ENCODE measurements around the gene CFHR2.
"Not testable (repeated sequence)": the region's sequence is repeated elsewhere in the genome, so short reads cannot be mapped to it uniquely, and the experiment has no call there.

CFHR2 gene

GRCh38 chr1:196980859-196981258 is 37.3 kb downstream of the CFHR2 start:
- H3K4me3 ChIP-seq (IDR thresholded peaks at IDR 0.05; ENCODE audit: insufficient read depth, low read depth, low read length), result no peak overlapping the region
- H3K27ac ChIP-seq, result no peak overlapping the region
- no peak for TF ChIP-seq CTCF (conservative IDR thresholded peaks at IDR 0.05; ENCODE audit: low read depth, low read length)
- H3K79me2 ChIP-seq (ENCODE audit: insufficient read depth, low read depth), result no peaks in the 10 kb centered on the region
- no peak overlapping the region for H3K4me2 ChIP-seq
- H2AFZ ChIP-seq (ENCODE audit: low read depth), result no peak overlapping the region
- H3K9ac ChIP-seq, result no peak overlapping the region
- H3K4me1 ChIP-seq (ENCODE audit: low read depth, poor library complexity, severe bottlenecking), result no peaks in the 10 kb centered on the region
- no peaks in the 10 kb centered on the region for H4K20me1 ChIP-seq (ENCODE audit: insufficient read depth)
- no peaks in the 10 kb centered on the region for H3K27me3 ChIP-seq (ENCODE audit: insufficient read depth, low read depth)
- no peaks in the 10 kb centered on the region for H3K36me3 ChIP-seq (ENCODE audit: insufficient read depth)

- not testable (repeated sequence) for H3K4me2 ChIP-seq; H2AFZ ChIP-seq (ENCODE audit: low read depth); H3K27ac ChIP-seq; H3K79me2 ChIP-seq (ENCODE audit: insufficient read depth, low read depth); H3K4me3 ChIP-seq (IDR thresholded peaks at IDR 0.05; ENCODE audit: insufficient read depth, low read depth, low read length); H3K9ac ChIP-seq; H3K27me3 ChIP-seq (ENCODE audit: insufficient read depth, low read depth); H4K20me1 ChIP-seq (ENCODE audit: insufficient read depth); H3K4me1 ChIP-seq (ENCODE audit: low read depth, poor library complexity, severe bottlenecking); H3K36me3 ChIP-seq (ENCODE audit: insufficient read depth)
Measured at GRCh38 chr1:196982247-196982646, 38.7 kb downstream of the CFHR2 start.

GRCh38 chr1:196991919-196992651 is 48.5 kb downstream of the CFHR2 start:
- not testable (repeated sequence) for H3K9ac ChIP-seq; H3K27me3 ChIP-seq (ENCODE audit: insufficient read depth, low read depth); H3K27ac ChIP-seq; H2AFZ ChIP-seq (ENCODE audit: low read depth); H4K20me1 ChIP-seq (ENCODE audit: insufficient read depth); H3K36me3 ChIP-seq (ENCODE audit: insufficient read depth); H3K4me3 ChIP-seq (IDR thresholded peaks at IDR 0.05; ENCODE audit: insufficient read depth, low read depth, low read length); H3K4me2 ChIP-seq; H3K79me2 ChIP-seq (ENCODE audit: insufficient read depth, low read depth); H3K4me1 ChIP-seq (ENCODE audit: low read depth, poor library complexity, severe bottlenecking)

GRCh38 chr1:196993916-196994315 is 50.4 kb downstream of the CFHR2 start:
- no peak overlapping the region for H3K4me3 ChIP-seq (IDR thresholded peaks at IDR 0.05; ENCODE audit: insufficient read depth, low read depth, low read length)
- H3K4me1 ChIP-seq (ENCODE audit: low read depth, poor library complexity, severe bottlenecking), result no peaks in the 10 kb centered on the region
- H2AFZ ChIP-seq (ENCODE audit: low read depth), result no peak overlapping the region
- no peaks in the 10 kb centered on the region; the same call in 1 of the 2 replicates for H3K27me3 ChIP-seq (ENCODE audit: insufficient read depth, low read depth)
- no peaks in the 10 kb centered on the region for H3K79me2 ChIP-seq (ENCODE audit: insufficient read depth, low read depth)
- no peaks in the 10 kb centered on the region for H4K20me1 ChIP-seq (ENCODE audit: insufficient read depth)
- no peak for TF ChIP-seq CTCF (conservative IDR thresholded peaks at IDR 0.05; ENCODE audit: low read depth, low read length)
- no peak overlapping the region for H3K4me2 ChIP-seq
- H3K36me3 ChIP-seq (ENCODE audit: insufficient read depth), result no peaks in the 10 kb centered on the region
- H3K27ac ChIP-seq, result no peak overlapping the region
- H3K9ac ChIP-seq, result no peak overlapping the region

- no peaks in the 10 kb centered on the region for H3K4me1 ChIP-seq (ENCODE audit: low read depth, poor library complexity, severe bottlenecking)
- H2AFZ ChIP-seq (ENCODE audit: low read depth), result no peak overlapping the region
- TF ChIP-seq CTCF (conservative IDR thresholded peaks at IDR 0.05; ENCODE audit: low read depth, low read length), result no peak
- H3K79me2 ChIP-seq (ENCODE audit: insufficient read depth, low read depth), result no peaks in the 10 kb centered on the region
- H3K9ac ChIP-seq, result no peak overlapping the region
- no peaks in the 10 kb centered on the region for H3K36me3 ChIP-seq (ENCODE audit: insufficient read depth)
- no peak overlapping the region for H3K4me2 ChIP-seq
- no peak overlapping the region for H3K27ac ChIP-seq
- no peaks in the 10 kb centered on the region for H3K27me3 ChIP-seq (ENCODE audit: insufficient read depth, low read depth)
- no peak overlapping the region for H3K4me3 ChIP-seq (IDR thresholded peaks at IDR 0.05; ENCODE audit: insufficient read depth, low read depth, low read length)
- H4K20me1 ChIP-seq (ENCODE audit: insufficient read depth), result no peaks in the 10 kb centered on the region
Measured at GRCh38 chr1:196997423-196997822, 53.9 kb downstream of the CFHR2 start.
